Measurements from ENCODE around the gene PCP4. TPM values are rescaled to one million over a fixed set of nuclear protein-coding genes. Genes with fewer than 3 reads are reported as not detected.

The PCP4 gene
- polyA plus RNA-seq, 1 donor (not counting 4 experiments of a cell fraction or from before 2014, with no cell fraction given), result not detected

GRCh38 chr21:39913706-39914305, 46.6 kb downstream of the PCP4 start:
- no peaks in the 10 kb centered on the region for H3K36me3 ChIP-seq (ENCODE audit: control insufficient read depth in 2 of 2, extremely low read depth in 1 of 2, insufficient read depth in 2 of 2, low read length in 2 of 2)
- no peaks in the 10 kb centered on the region for H4K20me1 ChIP-seq (ENCODE audit: control insufficient read depth, extremely low read depth, insufficient read depth, low read length)
- H3K9me1 ChIP-seq (ENCODE audit: control insufficient read depth, extremely low read depth, insufficient read depth, low read length), result no peaks in the 10 kb centered on the region
- H3K27me3 ChIP-seq (ENCODE audit: control insufficient read depth, extremely low read depth, insufficient read depth, low read length), result no peaks in the 10 kb centered on the region
- no peak overlapping the region for H3K4me2 ChIP-seq (ENCODE audit: control insufficient read depth, extremely low read depth, insufficient read depth, low read depth, low read length)
- H3K9ac ChIP-seq (ENCODE audit: control insufficient read depth, extremely low read depth, insufficient read depth, low read length), result no peak overlapping the region
- H2AFZ ChIP-seq (ENCODE audit: control insufficient read depth, low read length), result no peak overlapping the region
- no peak for TF ChIP-seq EZH2 (IDR thresholded peaks at IDR 0.05; ENCODE audit: low read length)
- TF ChIP-seq, protein P1, sequence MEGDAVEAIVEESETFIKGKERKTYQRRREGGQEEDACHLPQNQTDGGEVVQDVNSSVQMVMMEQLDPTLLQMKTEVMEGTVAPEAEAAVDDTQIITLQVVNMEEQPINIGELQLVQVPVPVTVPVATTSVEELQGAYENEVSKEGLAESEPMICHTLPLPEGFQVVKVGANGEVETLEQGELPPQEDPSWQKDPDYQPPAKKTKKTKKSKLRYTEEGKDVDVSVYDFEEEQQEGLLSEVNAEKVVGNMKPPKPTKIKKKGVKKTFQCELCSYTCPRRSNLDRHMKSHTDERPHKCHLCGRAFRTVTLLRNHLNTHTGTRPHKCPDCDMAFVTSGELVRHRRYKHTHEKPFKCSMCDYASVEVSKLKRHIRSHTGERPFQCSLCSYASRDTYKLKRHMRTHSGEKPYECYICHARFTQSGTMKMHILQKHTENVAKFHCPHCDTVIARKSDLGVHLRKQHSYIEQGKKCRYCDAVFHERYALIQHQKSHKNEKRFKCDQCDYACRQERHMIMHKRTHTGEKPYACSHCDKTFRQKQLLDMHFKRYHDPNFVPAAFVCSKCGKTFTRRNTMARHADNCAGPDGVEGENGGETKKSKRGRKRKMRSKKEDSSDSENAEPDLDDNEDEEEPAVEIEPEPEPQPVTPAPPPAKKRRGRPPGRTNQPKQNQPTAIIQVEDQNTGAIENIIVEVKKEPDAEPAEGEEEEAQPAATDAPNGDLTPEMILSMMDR (optimal IDR thresholded peaks at IDR 0.05 in 1 of 3, IDR thresholded peaks at IDR 0.05 in 1 of 3, conservative IDR thresholded peaks at IDR 0.05 in 1 of 3; ENCODE audit: extremely low read depth in 1 of 3, insufficient read depth in 2 of 3, low read length in 3 of 3), result no peak
- no peak overlapping the region for H3K27ac ChIP-seq (ENCODE audit: control insufficient read depth, insufficient read depth, low read length)
- dilution Hi-C loops (cut with MboI; ENCODE audit: extremely low pct_ligation_motif_present, low sequenced_read_pairs), result no loop called here
- no peaks in the 10 kb centered on the region for H3K4me1 ChIP-seq (ENCODE audit: control insufficient read depth, extremely low read depth, insufficient read depth, low read length)
- DNase-seq (ENCODE audit: low read depth, low spot score) (no peak), FAIRE-seq (no peak)
- no peak overlapping the region for H3K4me3 ChIP-seq (ENCODE audit: control insufficient read depth in 2 of 3, extremely low read depth in 1 of 3, insufficient read depth in 2 of 3, low read depth in 1 of 3, low read length in 3 of 3)
- H3K9me3 ChIP-seq (ENCODE audit: control insufficient read depth, low read depth, low read length), result peaks cover 3% of the 10 kb centered on the region
- H3K79me2 ChIP-seq (ENCODE audit: control insufficient read depth, insufficient read depth, low read length), result no peaks in the 10 kb centered on the region

DNA sequence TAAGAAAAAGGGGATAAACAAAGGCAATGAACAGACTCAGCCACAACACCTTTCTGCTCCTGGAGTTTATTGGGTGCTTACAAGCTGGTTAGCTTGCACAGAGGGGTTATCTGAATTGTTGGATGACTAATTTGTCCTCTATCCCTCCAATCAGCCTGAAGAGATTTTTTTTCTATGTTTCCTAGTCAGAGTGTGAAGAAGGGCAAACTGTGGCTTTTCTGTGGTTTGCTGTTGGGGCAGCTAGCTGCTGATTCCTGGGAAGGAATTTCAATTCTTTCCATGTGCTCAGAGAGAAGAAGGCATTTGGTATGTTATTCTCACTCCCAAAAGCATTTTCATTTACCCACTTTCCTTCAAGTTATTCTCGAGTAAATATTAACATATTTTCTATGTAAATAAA, 48.6 kb downstream of the PCP4 start:
- Histone ChIP-seq H3K4me3 (ENCODE audit: control insufficient read depth in 2 of 3, extremely low read depth in 1 of 3, insufficient read depth in 2 of 3, low read depth in 1 of 3, low read length in 3 of 3) (no peak overlapping the region), H3K36me3 (ENCODE audit: control insufficient read depth in 2 of 2, extremely low read depth in 1 of 2, insufficient read depth in 2 of 2, low read length in 2 of 2) (no peaks in the 10 kb centered on the region), H2AFZ (ENCODE audit: control insufficient read depth, low read length) (no peak overlapping the region), H3K27ac (ENCODE audit: control insufficient read depth, insufficient read depth, low read length) (no peak overlapping the region), H3K9me1 (ENCODE audit: control insufficient read depth, extremely low read depth, insufficient read depth, low read length) (no peaks in the 10 kb centered on the region), H3K4me1 (ENCODE audit: control insufficient read depth, extremely low read depth, insufficient read depth, low read length) (no peaks in the 10 kb centered on the region), H4K20me1 (ENCODE audit: control insufficient read depth, extremely low read depth, insufficient read depth, low read length) (no peaks in the 10 kb centered on the region), H3K4me2 (ENCODE audit: control insufficient read depth, extremely low read depth, insufficient read depth, low read depth, low read length) (no peak overlapping the region), H3K9ac (ENCODE audit: control insufficient read depth, extremely low read depth, insufficient read depth, low read length) (no peak overlapping the region), H3K27me3 (ENCODE audit: control insufficient read depth, extremely low read depth, insufficient read depth, low read length) (no peaks in the 10 kb centered on the region), H3K79me2 (ENCODE audit: control insufficient read depth, insufficient read depth, low read length) (no peaks in the 10 kb centered on the region), H3K9me3 (ENCODE audit: control insufficient read depth, low read depth, low read length) (peaks cover 5% of the 10 kb centered on the region)
- dilution Hi-C loops (cut with MboI; ENCODE audit: extremely low pct_ligation_motif_present, low sequenced_read_pairs), result no loop called here
- TF ChIP-seq EZH2 (IDR thresholded peaks at IDR 0.05; ENCODE audit: low read length), result no peak
- TF ChIP-seq, protein P1 (optimal IDR thresholded peaks at IDR 0.05 in 1 of 3, IDR thresholded peaks at IDR 0.05 in 1 of 3, conservative IDR thresholded peaks at IDR 0.05 in 1 of 3; ENCODE audit: extremely low read depth in 1 of 3, insufficient read depth in 2 of 3, low read length in 3 of 3), result no peak
- DNase-seq (ENCODE audit: low read depth, low spot score) (no peak), FAIRE-seq (no peak)

Measured in keratinocyte (primary cell).